Smooth muscle cell (in vitro differentiated cells): ENCODE data around the gene DEPDC5. TPM values are rescaled to one million over a fixed set of nuclear protein-coding genes. Genes with fewer than 3 reads are reported as not detected.

Source experiments
- DNase-seq: peaks from one replicate; lab custom pipeline; 2025; ENCODE audit not compliant: unreplicated experiment; lab: John Stamatoyannopoulos, UW
- H2AFZ ChIP-seq: fragments of 200-600 bp; sonication (generic); 2 replicates; pipeline ENCODE4 v1.6.0; 2016; ENCODE audit warnings: antibody characterized with exemption, low read depth, mild to moderate bottlenecking
- H3F3A ChIP-seq: fragments of 200-600 bp; sonication (generic); 2 replicates; pipeline ENCODE4 v1.6.0; 2017; ENCODE audit warnings: antibody characterized with exemption, low read depth
- H3K27ac ChIP-seq: fragments of 200-600 bp; sonication (generic); 2 replicates; pipeline ENCODE4 v1.5.1; 2016; ENCODE audit warnings: low read depth, mild to moderate bottlenecking
- H3K27me3 ChIP-seq: fragments of 200-600 bp; sonication (generic); 2 replicates; pipeline ENCODE4 v1.6.1; 2016; ENCODE audit warnings: low read depth, mild to moderate bottlenecking
- H3K36me3 ChIP-seq: fragments of 200-600 bp; sonication (generic); 2 replicates; pipeline ENCODE4 v1.5.1; 2016; ENCODE audit warnings: low read depth
- H3K4me1 ChIP-seq: fragments of 200-600 bp; sonication (generic); 2 replicates; pipeline ENCODE4 v1.5.1; 2016; ENCODE audit warnings: low read depth
- H3K4me2 ChIP-seq: fragments of 200-600 bp; sonication (generic); 2 replicates; pipeline ENCODE4 v1.6.0; 2016; ENCODE audit warnings: mild to moderate bottlenecking
- H3K4me3 ChIP-seq: fragments of 200-600 bp; sonication (generic); 2 replicates; pipeline ENCODE4 v1.5.1; 2016; ENCODE audit warnings: mild to moderate bottlenecking
- H3K79me2 ChIP-seq: fragments of 200-600 bp; sonication (generic); 2 replicates; pipeline ENCODE4 v1.6.0; 2016; ENCODE audit warnings: low read depth, mild to moderate bottlenecking
- H3K9ac ChIP-seq: fragments of 200-600 bp; sonication (generic); 2 replicates; pipeline ENCODE4 v1.6.0; 2016; ENCODE audit warnings: low read depth
- H3K9me3 ChIP-seq: fragments of 200-600 bp; sonication (generic); replicated peaks from 2 replicates; pipeline ENCODE4 v1.5.1; 2016; ENCODE audit warnings: low read depth
- H4K20me1 ChIP-seq: fragments of 200-600 bp; sonication (generic); 2 replicates; pipeline ENCODE4 v1.6.0; 2016; ENCODE audit warnings: low read depth
- CTCF ChIP-seq: fragments of 200-600 bp; sonication (generic); IDR thresholded peaks from 2 replicates; pipeline ENCODE4 v1.5.1; 2017; ENCODE audit warnings: borderline replicate concordance, mild to moderate bottlenecking, antibody characterized with exemption; ENCODE audit not compliant: insufficient read depth, poor library complexity, severe bottlenecking
- WGBS: methylation state at CpG from one replicate; pipeline ENCODE4 v1.1.7; 2016; ENCODE audit warnings: low lambda C conversion rate; 5-methylcytosine and 5-hydroxymethylcytosine counted together
- polyA plus RNA-seq: library from polyadenylated mRNA; unstranded; fragments of >200 nt; fragmentation: Nextera tagmentation; extraction: Ambion mirVana; gene quantifications from 2 replicates; pipeline ENCODE4 v1.2.1, GENCODE V29; 2016
- total RNA-seq: library from RNA; depleted of rRNA; stranded (reverse); fragments of >200 nt; gene quantifications from 2 replicates; pipeline ENCODE4 v1.2.3, GENCODE V29; 2014

Gene DEPDC5
- total and polyA plus RNA-seq, 2 experiments from 2014 or later: 8.5 to 11.6 TPM

- Histone ChIP-seq H3K79me2 (no peaks in the 10 kb centered on the region), H3F3A (no peaks in the 10 kb centered on the region), H3K27ac (no peak overlapping the region), H3K27me3 (no peaks in the 10 kb centered on the region), H3K4me3 (no peak overlapping the region), H3K9me3 (no peaks in the 10 kb centered on the region), H3K4me1 (no peaks in the 10 kb centered on the region), H3K36me3 (peaks cover 7% of the 10 kb centered on the region), H3K4me2 (no peak overlapping the region), H3K9ac (no peak overlapping the region), H4K20me1 (no peaks in the 10 kb centered on the region), H2AFZ (no peak overlapping the region)
- 83% methylated on average over 3 of the region's 3 CpGs for WGBS
- TF ChIP-seq CTCF: no peak
- DNase-seq: no peak
Observed at GRCh38 chr22:31838917-31839316, 85.1 kb downstream of the DEPDC5 start.

GRCh38 chr22:31839986-31840385, 86.2 kb downstream of the DEPDC5 start:
- WGBS: 96% methylated on average over 1 of the region's 1 CpG

DNA sequence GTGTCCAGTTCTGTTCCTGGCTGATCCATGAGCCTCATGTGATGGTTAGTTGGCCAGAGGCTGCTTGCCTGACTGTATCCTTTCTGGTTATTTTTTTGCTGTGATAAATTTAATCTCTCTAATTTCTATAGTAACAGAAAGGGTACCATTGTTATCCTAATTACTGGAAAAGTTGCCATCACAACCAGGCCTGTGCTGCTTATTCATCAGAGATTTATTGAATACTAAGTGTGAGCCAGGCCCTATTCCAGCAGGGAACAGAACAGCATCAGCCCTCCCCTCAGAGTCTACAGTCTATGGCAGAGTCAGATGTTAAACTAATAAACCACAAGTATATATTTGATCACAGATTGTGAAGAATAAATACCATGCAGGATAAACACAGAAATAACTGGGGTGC, 86.8 kb downstream of the DEPDC5 start:
- no peak overlapping the region for H3K4me3 ChIP-seq
- H3K9me3 ChIP-seq: no peaks in the 10 kb centered on the region
- H3K79me2 ChIP-seq: no peaks in the 10 kb centered on the region
- H3K9ac ChIP-seq: no peak overlapping the region
- no peak overlapping the region for H3K4me2 ChIP-seq
- no peak overlapping the region for H3K27ac ChIP-seq
- no peaks in the 10 kb centered on the region for H3F3A ChIP-seq
- TF ChIP-seq CTCF: no peak
- DNase-seq: no peak
- H3K27me3 ChIP-seq: no peaks in the 10 kb centered on the region
- no peak overlapping the region for H2AFZ ChIP-seq
- H4K20me1 ChIP-seq: no peaks in the 10 kb centered on the region
- peaks cover 7% of the 10 kb centered on the region for H3K36me3 ChIP-seq
- H3K4me1 ChIP-seq: no peaks in the 10 kb centered on the region

More at GRCh38 chr22:31839986-31840385, 86.2 kb downstream of the DEPDC5 start:
- Histone ChIP-seq H4K20me1 (no peaks in the 10 kb centered on the region), H3K9me3 (no peaks in the 10 kb centered on the region), H3K36me3 (peaks cover 7% of the 10 kb centered on the region), H3K79me2 (no peaks in the 10 kb centered on the region), H3K4me2 (no peak overlapping the region), H3K4me3 (no peak overlapping the region), H3K27me3 (no peaks in the 10 kb centered on the region), H3F3A (no peaks in the 10 kb centered on the region), H3K27ac (no peak overlapping the region), H3K9ac (no peak overlapping the region), H3K4me1 (no peaks in the 10 kb centered on the region), H2AFZ (no peak overlapping the region)
- TF ChIP-seq CTCF: no peak
- DNase-seq: no peak

DNA sequence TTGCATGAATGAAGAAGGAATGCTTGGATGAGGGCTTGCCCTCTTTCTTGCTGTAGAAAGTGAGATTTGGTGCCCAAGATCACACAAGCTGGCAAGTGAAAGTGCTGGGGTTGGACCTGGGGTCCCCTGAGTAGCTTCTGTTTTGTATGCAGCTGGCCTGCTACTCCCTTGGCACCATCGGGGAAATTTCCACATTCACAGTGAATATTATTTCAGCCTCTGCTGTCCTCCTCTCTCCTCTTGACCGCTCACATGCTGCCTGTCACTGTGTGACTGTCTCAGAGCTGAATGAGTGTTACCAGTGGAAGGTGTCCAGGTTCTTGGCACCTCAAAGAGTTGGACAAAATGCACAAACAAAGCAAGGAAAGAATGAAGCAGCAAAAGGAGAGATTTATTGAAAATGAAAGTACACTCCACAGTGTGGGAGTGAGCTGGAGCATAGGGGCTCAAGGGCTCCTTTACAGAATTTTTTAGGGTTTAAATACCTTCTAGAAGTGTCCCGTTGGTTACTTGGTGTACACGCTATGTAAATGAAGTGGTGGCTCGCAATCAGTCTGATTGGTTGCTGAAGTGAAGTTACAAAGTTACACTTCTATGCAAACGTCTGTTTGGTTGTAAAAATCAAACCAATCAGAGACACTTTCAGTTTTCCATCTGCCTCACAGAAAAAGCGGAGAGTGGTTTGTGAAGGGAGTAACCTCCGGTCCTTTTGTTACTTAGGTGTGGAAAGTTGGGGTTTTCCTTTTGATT, 87.4 kb downstream of the DEPDC5 start:
- Histone ChIP-seq H3K9ac (no peak overlapping the region), H3K4me1 (no peaks in the 10 kb centered on the region), H3K27ac (no peak overlapping the region), H3K4me2 (no peak overlapping the region), H3K36me3 (peaks cover 7% of the 10 kb centered on the region), H2AFZ (no peak overlapping the region), H3K4me3 (no peak overlapping the region), H3K27me3 (no peaks in the 10 kb centered on the region), H3K79me2 (no peaks in the 10 kb centered on the region), H3K9me3 (no peaks in the 10 kb centered on the region), H4K20me1 (no peaks in the 10 kb centered on the region), H3F3A (no peaks in the 10 kb centered on the region)
- 94% methylated on average over 8 of the region's 8 CpGs for WGBS
- no peak for DNase-seq
- no peak for TF ChIP-seq CTCF
